ENCODE results near the gene CBX7.

CBX7 gene

GRCh38 chr22:39148026-39148726 is 4.3 kb downstream of the CBX7 start:
- no peak for DNase-seq (ENCODE audit: extremely low read depth in 1 of 2, low read depth in 1 of 2)

- no peak for DNase-seq (ENCODE audit: extremely low read depth in 1 of 2, low read depth in 1 of 2)
These were observed 5.0 kb downstream of the CBX7 start for GRCh38 chr22:39147335-39148025.

- DNase-seq (ENCODE audit: extremely low read depth in 1 of 2, low read depth in 1 of 2), result no peak
These were observed 6.0 kb downstream of the CBX7 start for GRCh38 chr22:39146256-39147101.

DNA sequence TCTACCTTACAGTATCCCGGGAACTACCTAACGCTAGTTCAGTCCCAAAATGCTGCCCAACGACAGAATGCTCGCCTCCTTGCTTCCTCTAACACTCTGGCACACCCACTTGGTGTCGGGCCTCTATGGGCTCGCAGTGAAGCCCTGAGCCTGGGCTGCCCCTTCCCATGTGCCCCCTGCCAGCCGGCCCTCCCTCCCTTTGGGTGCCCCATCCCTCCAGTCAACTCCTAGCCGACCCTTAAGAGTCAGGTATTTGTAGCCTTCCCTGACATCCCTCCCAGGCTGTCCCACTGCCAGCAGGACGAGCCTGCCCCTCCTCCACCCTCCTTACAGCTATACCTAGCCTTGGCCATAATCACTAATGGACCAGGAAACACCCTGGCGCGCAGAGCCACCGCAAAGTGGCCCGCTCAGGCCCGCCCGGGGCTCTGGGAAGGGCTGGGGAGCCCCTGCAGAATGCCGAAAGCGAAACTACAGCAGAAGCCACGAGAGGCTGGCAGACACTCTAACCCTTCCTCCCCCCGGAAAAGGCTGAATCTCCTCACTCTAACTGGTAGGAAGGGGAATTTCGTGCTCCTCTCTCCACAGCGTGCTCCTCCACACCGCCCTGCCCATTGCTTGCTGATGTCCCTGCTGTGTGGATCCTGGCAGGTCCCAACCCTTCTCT is 8.2 kb downstream of the CBX7 start:
- DNase-seq (ENCODE audit: extremely low read depth in 1 of 2, low read depth in 1 of 2), result no peak

DNA sequence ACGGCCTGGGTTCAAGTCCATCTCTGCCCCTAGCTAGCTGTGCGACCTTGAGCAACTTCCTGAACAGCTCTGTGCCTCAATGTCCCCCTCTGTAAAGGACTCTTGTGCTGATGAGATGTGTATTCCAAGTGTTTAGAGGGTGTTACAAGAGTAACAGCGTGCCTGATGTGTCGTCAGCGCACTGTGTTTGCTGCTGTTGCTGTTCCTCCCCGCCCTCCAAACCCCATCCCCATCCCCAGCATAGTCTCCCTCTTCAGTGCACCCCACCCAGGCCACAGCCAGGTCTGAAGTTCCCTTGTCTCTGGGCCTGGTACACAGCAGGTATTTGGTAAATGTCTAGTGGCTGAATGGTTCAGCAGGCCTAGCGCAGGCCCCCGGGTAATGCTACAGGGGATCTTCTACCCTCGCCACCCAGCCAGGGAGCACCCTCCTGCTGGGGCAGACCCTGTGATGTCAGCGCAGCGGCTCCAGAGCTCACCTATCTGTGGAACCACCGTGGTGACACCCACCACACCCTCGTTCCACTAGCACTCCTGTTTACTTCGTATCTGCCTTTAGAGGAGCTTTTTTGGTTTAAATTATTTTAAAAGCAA is 10.3 kb downstream of the CBX7 start:
- no peak for DNase-seq (ENCODE audit: extremely low read depth in 1 of 2, low read depth in 1 of 2)

DNA sequence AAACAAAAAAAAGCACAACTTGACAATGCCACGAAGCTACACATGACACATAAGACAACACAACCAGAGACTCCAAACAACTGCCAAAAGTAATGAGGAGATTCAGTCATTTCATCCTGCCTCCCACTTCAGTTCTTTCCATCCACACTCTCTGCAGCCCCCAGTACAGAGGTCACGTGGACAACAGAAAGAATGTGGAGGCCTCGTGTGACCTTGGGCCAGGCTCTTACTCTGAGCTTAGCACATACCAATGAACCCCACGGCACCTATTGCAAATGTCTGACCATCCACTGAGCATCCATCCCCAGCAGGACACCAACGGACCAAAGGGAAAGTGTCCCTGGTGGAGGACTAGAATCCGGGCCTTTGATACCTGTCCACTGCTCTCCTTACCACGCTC is 12.5 kb downstream of the CBX7 start:
- no peak for DNase-seq (ENCODE audit: extremely low read depth in 1 of 2, low read depth in 1 of 2)

GRCh38 chr22:39138357-39138997 is 14.0 kb downstream of the CBX7 start:
- DNase-seq (ENCODE audit: extremely low read depth in 1 of 2, low read depth in 1 of 2), result no peak

DNA sequence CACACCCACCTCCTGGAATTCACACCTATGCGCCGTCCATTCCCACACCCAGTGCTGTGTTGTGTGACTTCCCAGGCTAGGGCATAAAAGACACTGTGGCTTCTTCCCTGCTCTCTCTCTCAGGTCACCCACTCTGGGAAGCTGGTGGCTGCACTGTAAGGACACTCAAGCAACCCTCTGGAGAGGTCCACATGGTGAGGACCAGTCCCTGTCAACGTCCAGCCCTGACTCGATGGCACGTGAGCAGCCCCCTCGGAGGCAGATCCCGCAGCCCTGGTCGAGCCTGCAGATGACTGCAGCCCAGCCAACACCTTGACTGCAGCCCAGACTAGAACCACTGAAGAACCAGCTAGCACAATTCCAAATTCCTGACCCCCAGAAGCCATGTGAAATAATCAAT is 16.2 kb downstream of the CBX7 start:
- no peak for DNase-seq (ENCODE audit: extremely low read depth in 1 of 2, low read depth in 1 of 2)

DNA sequence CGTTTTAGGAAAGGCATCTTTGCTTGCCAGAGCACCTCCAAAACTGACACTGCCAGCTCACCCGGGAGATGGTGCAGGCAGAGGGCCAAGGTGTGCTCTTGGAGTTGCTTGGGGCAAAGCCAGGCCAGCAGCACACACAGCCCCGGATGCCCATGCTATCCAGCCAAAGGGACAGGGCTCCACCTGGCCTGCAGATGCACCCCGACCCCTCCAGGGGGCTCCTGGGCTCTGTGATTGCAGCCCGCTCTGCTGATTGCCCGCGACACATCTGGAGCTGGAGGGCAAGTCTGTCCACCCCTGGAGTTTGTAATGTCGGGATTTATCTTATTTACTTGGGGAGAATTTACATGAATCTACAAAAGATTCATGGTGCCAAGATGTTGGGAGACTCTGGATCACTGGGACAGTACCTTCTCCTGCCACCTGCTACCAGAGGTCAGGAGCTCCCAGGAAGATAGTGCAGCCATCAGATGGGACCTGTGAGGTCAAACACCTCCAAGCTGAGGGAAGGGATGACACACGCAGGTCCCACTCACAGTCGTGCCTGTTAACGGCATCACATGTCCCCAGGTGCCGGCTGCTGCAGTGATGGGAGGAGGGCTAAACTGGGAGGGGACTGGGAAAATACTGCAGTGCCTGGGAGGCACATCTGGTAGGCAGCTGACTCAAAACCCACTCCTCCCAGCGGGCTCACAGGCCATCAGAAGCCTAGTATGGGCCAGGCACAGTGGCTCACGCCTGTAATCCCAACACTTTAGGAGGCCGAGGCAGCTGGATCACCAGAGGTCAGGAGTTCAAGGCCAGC is 17.2 kb downstream of the CBX7 start:
- no peak for DNase-seq (ENCODE audit: extremely low read depth in 1 of 2, low read depth in 1 of 2)

- no peak for DNase-seq (ENCODE audit: extremely low read depth in 1 of 2, low read depth in 1 of 2)
These were observed 18.0 kb downstream of the CBX7 start for GRCh38 chr22:39134366-39135091.

DNA sequence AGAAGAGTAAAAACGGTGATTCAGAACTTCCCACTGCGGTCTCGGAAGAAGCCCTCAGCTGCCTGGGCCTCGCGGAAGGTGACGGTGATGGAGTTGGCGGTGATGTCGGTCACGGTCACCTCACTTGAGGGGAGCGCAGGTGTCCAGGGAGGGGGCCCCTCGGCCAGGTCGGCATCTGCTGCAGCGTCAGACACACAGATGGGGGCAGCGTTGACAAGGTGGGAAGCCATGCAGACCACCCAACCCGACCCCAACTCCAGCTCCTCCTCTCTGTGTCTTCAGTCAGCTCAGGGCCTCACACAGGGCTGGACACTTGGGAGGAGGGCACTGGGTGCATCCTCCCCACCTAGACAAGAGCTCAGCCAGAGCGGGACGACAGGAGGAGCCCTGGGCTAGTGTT is 18.6 kb downstream of the CBX7 start:
- no peak for DNase-seq (ENCODE audit: extremely low read depth in 1 of 2, low read depth in 1 of 2)

DNA sequence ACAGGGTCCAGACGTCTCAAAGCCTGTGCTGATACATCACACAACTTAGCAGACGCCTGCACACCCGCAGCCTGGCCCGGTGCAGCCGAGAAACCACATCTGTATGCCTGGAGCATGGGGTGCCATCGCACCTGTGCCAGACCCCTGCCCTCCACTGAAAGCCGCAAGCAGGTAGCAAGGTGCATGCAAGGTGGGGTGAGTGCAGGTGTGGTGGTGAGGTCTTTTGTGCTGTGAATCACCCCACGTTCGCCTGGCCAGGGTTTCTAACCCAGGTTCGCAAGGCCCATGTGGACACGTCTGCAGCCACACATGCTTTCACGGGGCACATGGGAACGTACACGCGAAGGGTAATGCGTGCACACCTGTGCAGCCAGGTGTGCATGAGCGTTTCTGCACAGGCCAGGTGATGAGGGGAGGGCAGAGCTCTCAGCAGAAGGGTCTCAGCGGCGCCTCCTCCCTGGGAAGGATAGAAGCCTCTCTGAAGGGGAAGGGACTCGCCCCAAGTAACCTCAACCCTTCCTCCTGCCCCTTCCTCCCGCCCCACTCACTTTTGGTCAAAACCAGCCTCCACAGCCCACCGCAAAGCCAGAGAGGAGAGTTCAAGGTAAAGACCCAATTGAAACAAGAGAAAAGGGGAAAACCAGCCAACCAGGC is 19.5 kb downstream of the CBX7 start:
- no peak for DNase-seq (ENCODE audit: extremely low read depth in 1 of 2, low read depth in 1 of 2)

GRCh38 chr22:39132281-39132680 is 20.2 kb downstream of the CBX7 start:
- DNase-seq (ENCODE audit: extremely low read depth in 1 of 2, low read depth in 1 of 2), result no peak

DNA sequence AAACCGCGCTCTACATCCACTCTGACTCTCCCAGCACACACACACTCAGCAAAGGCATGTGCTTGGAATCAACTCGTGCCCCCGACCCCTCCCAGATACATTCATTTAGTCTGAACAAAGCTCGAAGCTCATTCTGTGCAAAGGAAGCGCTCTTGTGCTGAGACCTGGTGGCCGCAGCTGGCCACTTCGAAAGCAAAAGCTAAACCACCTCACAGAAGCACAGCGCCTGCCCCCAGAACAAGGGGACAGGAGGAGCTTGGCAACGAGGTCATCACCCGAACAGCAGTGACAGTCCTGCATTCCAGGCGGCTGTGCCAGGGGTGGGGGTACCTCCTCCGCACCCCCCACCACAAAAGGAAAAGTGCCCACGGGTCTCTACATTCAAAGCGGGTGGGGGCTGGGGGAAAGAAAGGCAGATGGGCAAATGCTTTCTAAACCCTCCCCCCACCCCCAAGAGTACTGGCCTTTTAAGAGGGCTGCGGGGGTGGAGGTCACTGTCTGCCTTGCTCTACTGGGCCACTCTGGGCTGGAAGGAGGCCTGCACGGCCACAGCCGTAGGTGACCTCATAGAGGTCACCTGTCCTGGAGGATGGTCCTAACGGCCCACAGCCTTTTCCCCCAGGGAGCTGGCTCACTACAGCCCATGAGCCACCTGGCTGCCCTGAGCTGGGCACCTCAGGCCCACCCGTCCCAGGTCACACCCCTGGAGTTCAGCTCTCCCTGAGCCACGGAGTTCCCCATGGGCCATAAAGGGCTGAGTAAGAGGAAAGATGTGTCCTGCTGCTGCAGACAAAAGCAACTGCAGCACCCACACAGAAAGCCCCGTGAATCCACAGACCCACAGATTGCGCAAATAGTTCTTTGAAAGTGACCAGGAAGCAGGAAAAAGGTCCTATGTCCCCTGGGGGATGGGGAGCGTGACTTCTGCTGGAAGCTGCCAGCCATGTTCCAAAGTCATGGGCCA is 21.3 kb downstream of the CBX7 start:
- DNase-seq (ENCODE audit: extremely low read depth in 1 of 2, low read depth in 1 of 2), result no peak

DNA sequence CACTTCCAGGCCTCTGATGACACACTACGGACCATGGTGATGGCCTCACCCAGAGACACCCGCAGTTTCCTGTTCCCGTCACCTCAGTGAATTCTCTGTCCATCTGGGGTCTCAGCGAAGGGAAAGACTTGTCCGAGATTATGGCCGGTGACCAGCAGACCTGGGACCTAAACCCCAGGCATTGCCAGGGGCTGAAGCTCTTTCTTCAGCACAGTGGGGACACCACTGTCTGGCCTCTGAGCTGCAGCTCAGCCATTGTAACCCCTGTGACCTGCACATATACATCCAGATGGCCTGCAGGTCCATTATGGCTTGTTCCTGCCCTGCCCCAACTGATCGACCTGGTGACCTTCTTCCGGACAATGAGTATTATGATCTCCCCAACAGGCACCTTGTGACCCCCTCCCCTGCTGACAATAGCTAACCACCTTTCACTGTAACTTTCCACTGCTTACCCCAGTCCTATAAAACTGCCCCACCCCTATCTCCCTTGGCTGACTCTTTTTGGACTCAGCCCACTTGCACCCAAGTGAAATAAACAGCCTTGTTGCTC is 22.3 kb downstream of the CBX7 start:
- no peak for DNase-seq (ENCODE audit: extremely low read depth in 1 of 2, low read depth in 1 of 2)

DNA sequence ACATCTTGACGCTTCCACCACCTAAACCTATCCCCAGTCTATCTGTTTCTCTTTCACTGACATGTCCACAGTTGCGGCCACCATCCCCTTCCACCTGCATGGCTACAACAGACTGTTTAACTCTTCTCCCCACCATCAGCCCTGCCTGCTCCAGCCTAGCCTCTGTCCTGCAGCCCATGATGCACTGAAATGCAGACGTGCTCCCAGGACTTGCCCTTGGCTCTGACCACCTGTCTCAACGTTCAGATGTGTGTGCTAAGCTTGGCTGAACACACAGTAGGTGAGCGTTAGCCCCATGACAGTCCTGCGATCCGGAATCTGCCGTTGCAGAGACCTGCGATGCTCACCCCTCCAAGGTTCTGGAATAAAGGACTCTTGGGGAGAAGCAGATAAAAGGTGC is 22.7 kb downstream of the CBX7 start:
- no peak for DNase-seq (ENCODE audit: extremely low read depth in 1 of 2, low read depth in 1 of 2)

DNA sequence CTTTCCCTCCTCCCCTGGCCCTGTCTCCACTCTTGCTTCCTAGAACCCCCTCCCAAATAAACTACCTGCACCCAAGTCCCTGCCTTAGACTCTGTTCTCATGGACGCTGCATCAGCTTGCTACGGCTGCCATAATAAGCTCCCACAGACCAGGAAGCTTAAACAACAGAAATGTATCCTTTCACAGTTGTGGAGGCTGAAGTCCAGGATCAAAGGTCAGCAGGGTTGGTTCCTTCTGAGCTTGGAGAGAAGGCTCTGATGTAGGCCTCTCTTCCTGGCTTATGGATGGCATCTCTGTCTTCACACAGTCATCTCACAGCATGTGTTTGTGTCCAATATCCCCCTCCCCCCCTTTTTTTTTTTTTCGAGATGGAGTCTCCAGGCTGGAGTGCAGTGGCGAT is 23.4 kb downstream of the CBX7 start:
- no peak for DNase-seq (ENCODE audit: extremely low read depth in 1 of 2, low read depth in 1 of 2)
